CD14-positive monocyte (primary cell): Measurements from ENCODE around the gene ZNF726. TPM values are rescaled to one million over a fixed set of nuclear protein-coding genes. Genes with fewer than 3 reads are reported as not detected.
"Not testable (repeated sequence)": the region's sequence is repeated elsewhere in the genome, so short reads cannot be mapped to it uniquely, and the experiment has no call there.

ENCODE experiments used
- DNase-seq, 3 donors: peaks; one replicate each; pipeline ENCODE4 v3.0.0-alpha.2; 2011 to 2022
- H2AFZ ChIP-seq: 2 replicates; pipeline ENCODE4 v1.6.0; 2012; ENCODE audit warnings: mild to moderate bottlenecking, low read depth, low read length, inconsistent platforms; ENCODE audit not compliant: insufficient read depth, poor library complexity, severe bottlenecking
- H3K27ac ChIP-seq, 2 donors: 1 replicate in 1 of 2; 2 replicates in 1 of 2; pipeline ENCODE4 v1.5.1; 2012 to 2013; ENCODE audit warnings: low read length in 2 of 2, control low read depth in 1 of 2, inconsistent platforms in 1 of 2, low read depth in 1 of 2, mild to moderate bottlenecking in 1 of 2
- H3K27me3 ChIP-seq, 2 donors: one replicate each; pipeline versions ENCODE4 v1.6.0 to v1.6.1; 2011 to 2013; ENCODE audit warnings: low read length in 2 of 2; ENCODE audit not compliant: control insufficient read depth in 2 of 2, insufficient read depth in 2 of 2
- H3K36me3 ChIP-seq, 2 donors: replicated peaks in 1 of 2; 1 replicate in 1 of 2; 2 replicates in 1 of 2; pipeline versions ENCODE4 v1.5.1 to v1.6.1; 2012 to 2013; ENCODE audit warnings: low read length in 2 of 2, control low read depth in 1 of 2, inconsistent platforms in 1 of 2, mild to moderate bottlenecking in 1 of 2; ENCODE audit not compliant: insufficient read depth in 2 of 2, control insufficient read depth in 1 of 2
- H3K4me1 ChIP-seq, 2 donors: 1 replicate in 1 of 2; 2 replicates in 1 of 2; pipeline versions ENCODE4 v1.5.1 to v1.6.1; 2012 to 2013; ENCODE audit warnings: low read length in 2 of 2, control low read depth in 1 of 2, inconsistent platforms in 1 of 2, mild to moderate bottlenecking in 1 of 2, moderate library complexity in 1 of 2; ENCODE audit not compliant: insufficient read depth in 2 of 2, control insufficient read depth in 1 of 2
- H3K4me2 ChIP-seq: replicated peaks from 2 replicates; pipeline ENCODE3; 2012; ENCODE audit warnings: low read length, moderate library complexity, mild to moderate bottlenecking; ENCODE audit not compliant: poor library complexity, severe bottlenecking; ENCODE audit errors: extremely low read depth
- H3K4me3 ChIP-seq, 3 experiments: fragments of 200-600 bp in 1 of 3; sonication (generic) in 1 of 3; replicated peaks in 1 of 3; 1 replicate in 2 of 3; 2 replicates in 1 of 3; pipeline ENCODE4 v1.5.1; 2011 to 2013; ENCODE audit warnings: low read length in 3 of 3, mild to moderate bottlenecking in 3 of 3, control low read depth in 2 of 3, low read depth in 2 of 3, inconsistent platforms in 1 of 3, moderate library complexity in 1 of 3
- H3K79me2 ChIP-seq: 2 replicates; pipeline ENCODE4 v1.6.0; 2012; ENCODE audit warnings: mild to moderate bottlenecking, control low read depth, inconsistent platforms, low read length, moderate library complexity; ENCODE audit not compliant: insufficient read depth
- H3K9ac ChIP-seq: 2 replicates; pipeline ENCODE4 v1.6.0; 2017; ENCODE audit warnings: low read length, mild to moderate bottlenecking; ENCODE audit not compliant: insufficient read depth, poor library complexity, severe bottlenecking
- H3K9me3 ChIP-seq, 2 donors: replicated peaks in 1 of 2; 1 replicate in 1 of 2; 2 replicates in 1 of 2; pipeline versions ENCODE4 v1.5.1 to v1.6.1; 2012 to 2013; ENCODE audit warnings: low read length in 2 of 2, control low read depth in 1 of 2; ENCODE audit not compliant: control insufficient read depth in 1 of 2, insufficient read depth in 1 of 2
- H4K20me1 ChIP-seq: 2 replicates; pipeline ENCODE4 v1.6.0; 2012; ENCODE audit warnings: mild to moderate bottlenecking, low read length, control low read depth, moderate library complexity; ENCODE audit not compliant: insufficient read depth
- H3K27ac Mint-ChIP-seq, 7 donors: one replicate each; pipeline ENCODE4 v1.8.0; 2020; ENCODE audit warnings: mild to moderate bottlenecking in 7 of 7, mixed read lengths in 7 of 7, moderate library complexity in 6 of 7, inconsistent platforms in 2 of 7
- H3K27me3 Mint-ChIP-seq, 3 donors: one replicate each; pipeline ENCODE4 v1.8.0; 2021 to 2022; ENCODE audit warnings: low read depth in 3 of 3, mild to moderate bottlenecking in 3 of 3, mixed read lengths in 3 of 3, moderate library complexity in 3 of 3, inconsistent platforms in 1 of 3
- H3K36me3 Mint-ChIP-seq, 2 donors: one replicate each; pipeline ENCODE4 v1.8.0; 2020; ENCODE audit warnings: mixed read lengths in 2 of 2, inconsistent platforms in 1 of 2, mild to moderate bottlenecking in 1 of 2
- H3K4me1 Mint-ChIP-seq: one replicate; pipeline ENCODE4 v1.8.0; 2020; ENCODE audit warnings: mild to moderate bottlenecking, mixed read lengths
- H3K4me3 Mint-ChIP-seq, 2 donors: one replicate each; pipeline ENCODE4 v1.8.0; 2020; ENCODE audit warnings: mild to moderate bottlenecking in 2 of 2, mixed read lengths in 2 of 2, moderate library complexity in 1 of 2
- H3K9me3 Mint-ChIP-seq, 7 donors: one replicate each; pipeline ENCODE4 v1.8.0; 2020 to 2022; ENCODE audit warnings: mixed read lengths in 7 of 7, mild to moderate bottlenecking in 6 of 7, moderate library complexity in 6 of 7, inconsistent platforms in 2 of 7
- WGBS: methylation state at CpG from one replicate; pipeline ENCODE4 v1.1.5; 2013; ENCODE audit warnings: missing lambda C conversion rate; ENCODE audit not compliant: insufficient coverage; 5-methylcytosine and 5-hydroxymethylcytosine counted together
- intact Hi-C, 2 donors: fragments of 100-400 bp; cut with micrococcal nuclease; formaldehyde crosslinking; loops; one replicate each; pipeline versions ENCODE4 v1.15.0 to v1.15.1; 2023
- polyA plus RNA-seq, 3 donors: library from polyadenylated mRNA; depleted of rRNA in 1 of 3; unstranded in 2 of 3; stranded (reverse) in 1 of 3; fragments of 300-500 nt in 2 of 3; fragments of >200 nt in 1 of 3; fragmentation: Illumina TruSeq in 2 of 3; gene quantifications; 1 replicate in 2 of 3; 2 replicates in 1 of 3; pipeline ENCODE4 v1.2.3, GENCODE V29; 2012 to 2021
- TF ChIP-seq, protein P1 (sequence below): fragments of 200-600 bp; IDR thresholded peaks from one replicate; pipeline ENCODE4 v1.8.0; 2022; ENCODE audit warnings: antibody characterized with exemption, mild to moderate bottlenecking

ZNF726 gene
- polyA plus RNA-seq, 3 donors, result 0.10 to 0.34 (median 0.28) TPM

DNA sequence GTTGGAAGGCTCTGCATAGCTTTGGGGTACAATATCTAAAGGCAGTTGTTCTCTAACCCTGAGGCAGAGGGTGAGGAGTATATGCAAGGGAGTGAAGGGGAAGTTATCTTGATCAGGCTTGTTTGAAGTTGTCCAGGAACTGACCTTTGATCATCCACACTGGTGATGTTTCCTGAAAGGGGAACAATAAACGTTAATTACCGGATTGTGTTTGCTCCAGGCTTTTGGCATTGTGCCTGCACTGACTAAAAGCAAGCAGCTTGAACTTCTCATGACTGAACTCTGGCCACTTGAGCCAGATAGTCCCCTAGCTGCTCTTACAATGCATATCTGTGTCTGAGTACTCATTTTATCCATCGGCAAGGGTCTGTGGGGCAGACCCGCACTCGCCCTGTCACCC, 27.0 kb upstream of the ZNF726 start:
- Histone ChIP-seq H3K36me3 (no peaks in the 10 kb centered on the region), H4K20me1 (no peaks in the 10 kb centered on the region), H3K9me3 (peaks cover 32 to 60% of the 10 kb centered on the region in 2 donors), H3K27me3 (no peaks in the 10 kb centered on the region), H3K27ac (no peak overlapping the region), H3K4me1 (no peaks in the 10 kb centered on the region), H2AFZ (no peak overlapping the region), H3K9ac (no peak overlapping the region), H3K4me2 (no peak overlapping the region), H3K79me2 (no peaks in the 10 kb centered on the region), H3K4me3 (no peak overlapping the region)
- intact Hi-C loops, result no loop called here
- no peaks in the 10 kb centered on the region for H3K36me3 Mint-ChIP-seq
- H3K4me1 Mint-ChIP-seq, result no peaks in the 10 kb centered on the region
- H3K27me3 Mint-ChIP-seq, result no peaks in the 10 kb centered on the region
- 83% methylated on average over 3 of the region's 5 CpGs for WGBS
- peaks cover 8 to 48% (median 39%) of the 10 kb centered on the region in 7 donors for H3K9me3 Mint-ChIP-seq
- no peak overlapping the region for H3K4me3 Mint-ChIP-seq
- TF ChIP-seq, protein P1, sequence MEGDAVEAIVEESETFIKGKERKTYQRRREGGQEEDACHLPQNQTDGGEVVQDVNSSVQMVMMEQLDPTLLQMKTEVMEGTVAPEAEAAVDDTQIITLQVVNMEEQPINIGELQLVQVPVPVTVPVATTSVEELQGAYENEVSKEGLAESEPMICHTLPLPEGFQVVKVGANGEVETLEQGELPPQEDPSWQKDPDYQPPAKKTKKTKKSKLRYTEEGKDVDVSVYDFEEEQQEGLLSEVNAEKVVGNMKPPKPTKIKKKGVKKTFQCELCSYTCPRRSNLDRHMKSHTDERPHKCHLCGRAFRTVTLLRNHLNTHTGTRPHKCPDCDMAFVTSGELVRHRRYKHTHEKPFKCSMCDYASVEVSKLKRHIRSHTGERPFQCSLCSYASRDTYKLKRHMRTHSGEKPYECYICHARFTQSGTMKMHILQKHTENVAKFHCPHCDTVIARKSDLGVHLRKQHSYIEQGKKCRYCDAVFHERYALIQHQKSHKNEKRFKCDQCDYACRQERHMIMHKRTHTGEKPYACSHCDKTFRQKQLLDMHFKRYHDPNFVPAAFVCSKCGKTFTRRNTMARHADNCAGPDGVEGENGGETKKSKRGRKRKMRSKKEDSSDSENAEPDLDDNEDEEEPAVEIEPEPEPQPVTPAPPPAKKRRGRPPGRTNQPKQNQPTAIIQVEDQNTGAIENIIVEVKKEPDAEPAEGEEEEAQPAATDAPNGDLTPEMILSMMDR, result no peak
- H3K27ac Mint-ChIP-seq, result no peak overlapping the region
- no peak for DNase-seq

GRCh38 chr19:23896096-23896495, 18.6 kb upstream of the ZNF726 start:
- H3K36me3 ChIP-seq, H3K4me3 Mint-ChIP-seq, H3K27me3 ChIP-seq, H3K27me3 Mint-ChIP-seq, H3K27ac ChIP-seq, H2AFZ ChIP-seq, DNase-seq, H3K9ac ChIP-seq, H3K4me3 ChIP-seq, H3K36me3 Mint-ChIP-seq, H4K20me1 ChIP-seq, H3K4me2 ChIP-seq, H3K27ac Mint-ChIP-seq, H3K4me1 ChIP-seq, intact Hi-C loops, H3K4me1 Mint-ChIP-seq, H3K79me2 ChIP-seq: not testable (repeated sequence)
- WGBS, result 81% methylated on average over 5 of the region's 15 CpGs
- peaks cover 23 to 45% (median 41%) of the 10 kb centered on the region in 7 donors for H3K9me3 Mint-ChIP-seq
- H3K9me3 ChIP-seq, result peaks cover 30 to 46% of the 10 kb centered on the region in 2 donors
